Measurements from ENCODE around the gene SHFL. TPM values are rescaled to one million over a fixed set of nuclear protein-coding genes. Genes with fewer than 3 reads are reported as not detected.

Gene SHFL
- total and polyA plus RNA-seq, 2 of the 4 experiments (the other 2 are of a cell fraction) = 9.0 to 32.1 TPM

DNA sequence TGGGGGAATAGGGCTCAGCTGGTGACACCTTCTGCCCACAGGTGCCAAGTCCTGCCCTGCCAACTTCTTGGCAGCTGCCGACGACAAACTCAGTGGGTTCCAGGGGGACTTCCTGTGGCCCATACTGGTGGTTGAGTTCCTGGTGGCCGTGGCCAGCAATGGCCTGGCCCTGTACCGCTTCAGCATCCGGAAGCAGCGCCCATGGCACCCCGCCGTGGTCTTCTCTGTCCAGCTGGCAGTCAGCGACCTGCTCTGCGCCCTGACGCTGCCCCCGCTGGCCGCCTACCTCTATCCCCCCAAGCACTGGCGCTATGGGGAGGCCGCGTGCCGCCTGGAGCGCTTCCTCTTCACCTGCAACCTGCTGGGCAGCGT is 27.5 kb downstream of the SHFL start:
- H2BK120ac ChIP-seq (ENCODE audit: low read depth, low read length) = no peak overlapping the region
- no peak overlapping the region for H3K18ac ChIP-seq (ENCODE audit: low read depth, low read length)
- H4K5ac ChIP-seq (ENCODE audit: low read depth, low read length) = no peak overlapping the region
- CTCF ChIA-PET = interaction anchor here (0.6 kb wide), 2 partner anchors 74 to 128 kb away, joined by 3 to 4 read pairs; no protein-coding TSS in a partner anchor
- H3K36me3 ChIP-seq (ENCODE audit: control insufficient read depth, insufficient read depth, low read length) = peaks cover 66% of the 10 kb centered on the region
- BruUV-seq (replicated peaks) = no TSS peak
- no peaks in the 10 kb centered on the region for H3K27me3 ChIP-seq (ENCODE audit: control insufficient read depth, insufficient read depth, low read length)
- ATAC-seq (ENCODE audit: low read depth) (peak; percentile 6), DNase-seq (no peak)
- no peak overlapping the region for H4K8ac ChIP-seq (ENCODE audit: low read depth in 2 of 2, low read length in 2 of 2)
- H3K23ac ChIP-seq (ENCODE audit: low read depth, low read length) = no peak overlapping the region
- no peak overlapping the region; the same call in none of the 2 replicates for H2AK5ac ChIP-seq (ENCODE audit: low read depth, low read length)
- no peak overlapping the region for H2BK5ac ChIP-seq (ENCODE audit: low read depth, low read length, poor library complexity, severe bottlenecking)
- no peak overlapping the region for H3K9ac ChIP-seq (ENCODE audit: low read depth, low read length)
- no peaks in the 10 kb centered on the region for H3K9me1 ChIP-seq (ENCODE audit: insufficient read depth, low read length)
- H3K4ac ChIP-seq (ENCODE audit: low read depth, low read length) = no peak overlapping the region
- no peak overlapping the region for H3K4me2 ChIP-seq (ENCODE audit: low read depth, low read length)
- intact Hi-C loops (cut with micrococcal nuclease) (loop anchor here (1.0 kb wide), 1 partner anchor 182 kb away; no protein-coding TSS in a partner anchor), in situ Hi-C loops (cut with MboI; ENCODE audit: low sequenced_read_pairs) (no loop called here), dilution Hi-C loops (cut with HindIII; ENCODE audit: low sequenced_read_pairs, unreplicated experiment) (no loop called here)
- no peaks in the 10 kb centered on the region for H3K9me3 ChIP-seq (ENCODE audit: control insufficient read depth, insufficient read depth, low read length)
- peaks cover 9 to 42% of the 10 kb centered on the region in 2 experiments for H3K79me1 ChIP-seq (ENCODE audit: low read depth in 1 of 2, low read length in 2 of 2)
- no peak for TF ChIP-seq MXI1 (IDR thresholded peaks at IDR 0.05; ENCODE audit: borderline replicate concordance, low read depth, low read length)
- no peak for TF ChIP-seq CEBPB (IDR thresholded peaks at IDR 0.05; ENCODE audit: low read depth, low read length)
- no peak for TF ChIP-seq RCOR1 (IDR thresholded peaks at IDR 0.05; ENCODE audit: insufficient replicate concordance, low read length)
- TF ChIP-seq NFE2L2 (IDR thresholded peaks at IDR 0.05; ENCODE audit: low read depth, low read length) = no peak
- no peak for TF ChIP-seq CHD1 (IDR thresholded peaks at IDR 0.05; ENCODE audit: low read depth, low read length)
- no peak; the same call in 1 of the 2 replicates for TF ChIP-seq POLR2A (IDR thresholded peaks at IDR 0.05; ENCODE audit: low read depth, low read length)
- TF ChIP-seq MAFK (IDR thresholded peaks at IDR 0.05; ENCODE audit: low read depth, low read length) = no peak
- TF ChIP-seq FOS (IDR thresholded peaks at IDR 0.05; ENCODE audit: low read depth, low read length) = no peak
- TF ChIP-seq, protein P1, sequence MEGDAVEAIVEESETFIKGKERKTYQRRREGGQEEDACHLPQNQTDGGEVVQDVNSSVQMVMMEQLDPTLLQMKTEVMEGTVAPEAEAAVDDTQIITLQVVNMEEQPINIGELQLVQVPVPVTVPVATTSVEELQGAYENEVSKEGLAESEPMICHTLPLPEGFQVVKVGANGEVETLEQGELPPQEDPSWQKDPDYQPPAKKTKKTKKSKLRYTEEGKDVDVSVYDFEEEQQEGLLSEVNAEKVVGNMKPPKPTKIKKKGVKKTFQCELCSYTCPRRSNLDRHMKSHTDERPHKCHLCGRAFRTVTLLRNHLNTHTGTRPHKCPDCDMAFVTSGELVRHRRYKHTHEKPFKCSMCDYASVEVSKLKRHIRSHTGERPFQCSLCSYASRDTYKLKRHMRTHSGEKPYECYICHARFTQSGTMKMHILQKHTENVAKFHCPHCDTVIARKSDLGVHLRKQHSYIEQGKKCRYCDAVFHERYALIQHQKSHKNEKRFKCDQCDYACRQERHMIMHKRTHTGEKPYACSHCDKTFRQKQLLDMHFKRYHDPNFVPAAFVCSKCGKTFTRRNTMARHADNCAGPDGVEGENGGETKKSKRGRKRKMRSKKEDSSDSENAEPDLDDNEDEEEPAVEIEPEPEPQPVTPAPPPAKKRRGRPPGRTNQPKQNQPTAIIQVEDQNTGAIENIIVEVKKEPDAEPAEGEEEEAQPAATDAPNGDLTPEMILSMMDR (conservative IDR thresholded peaks at IDR 0.05; ENCODE audit: low read depth, low read length) = no peak
- no peak for TF ChIP-seq BHLHE40 (IDR thresholded peaks at IDR 0.05; ENCODE audit: low read depth, low read length)
- TF ChIP-seq RFX5 (IDR thresholded peaks at IDR 0.05; ENCODE audit: low read depth, low read length) = no peak
- no peak for TF ChIP-seq RAD21 (IDR thresholded peaks at IDR 0.05; ENCODE audit: low read length)
- TF ChIP-seq, protein P2, sequence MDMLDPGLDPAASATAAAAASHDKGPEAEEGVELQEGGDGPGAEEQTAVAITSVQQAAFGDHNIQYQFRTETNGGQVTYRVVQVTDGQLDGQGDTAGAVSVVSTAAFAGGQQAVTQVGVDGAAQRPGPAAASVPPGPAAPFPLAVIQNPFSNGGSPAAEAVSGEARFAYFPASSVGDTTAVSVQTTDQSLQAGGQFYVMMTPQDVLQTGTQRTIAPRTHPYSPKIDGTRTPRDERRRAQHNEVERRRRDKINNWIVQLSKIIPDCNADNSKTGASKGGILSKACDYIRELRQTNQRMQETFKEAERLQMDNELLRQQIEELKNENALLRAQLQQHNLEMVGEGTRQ (IDR thresholded peaks at IDR 0.05; ENCODE audit: low read depth, low read length) = no peak
- no peak for TF ChIP-seq MAZ (IDR thresholded peaks at IDR 0.05; ENCODE audit: borderline replicate concordance, low read depth, low read length)
- no peak for TF ChIP-seq SMC3 (IDR thresholded peaks at IDR 0.05; ENCODE audit: low read depth, low read length)
- TF ChIP-seq, protein P3, sequence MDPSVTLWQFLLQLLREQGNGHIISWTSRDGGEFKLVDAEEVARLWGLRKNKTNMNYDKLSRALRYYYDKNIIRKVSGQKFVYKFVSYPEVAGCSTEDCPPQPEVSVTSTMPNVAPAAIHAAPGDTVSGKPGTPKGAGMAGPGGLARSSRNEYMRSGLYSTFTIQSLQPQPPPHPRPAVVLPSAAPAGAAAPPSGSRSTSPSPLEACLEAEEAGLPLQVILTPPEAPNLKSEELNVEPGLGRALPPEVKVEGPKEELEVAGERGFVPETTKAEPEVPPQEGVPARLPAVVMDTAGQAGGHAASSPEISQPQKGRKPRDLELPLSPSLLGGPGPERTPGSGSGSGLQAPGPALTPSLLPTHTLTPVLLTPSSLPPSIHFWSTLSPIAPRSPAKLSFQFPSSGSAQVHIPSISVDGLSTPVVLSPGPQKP (IDR thresholded peaks at IDR 0.05; ENCODE audit: borderline replicate concordance, low read depth, low read length) = no peak
- no peak overlapping the region for H2BK20ac ChIP-seq (ENCODE audit: low read depth, low read length)
- POLR2A ChIA-PET (ENCODE audit: unreplicated experiment) = interaction anchor here (0.5 kb wide), 1 partner anchor 10 kb away, joined by 3 read pairs; no protein-coding TSS in a partner anchor
- H3K4me3 ChIP-seq (ENCODE audit: insufficient read depth, low read depth, low read length) = no peak overlapping the region
- peak overlapping the region; percentile 72 for H2AK9ac ChIP-seq (replicated peaks; ENCODE audit: low read depth, low read length, poor library complexity)
- WGBS, 2 experiments (ENCODE audit: extremely low coverage in 2 of 2, insufficient read length in 1 of 2) = 69% methylated on average over 13 of the region's 19 CpGs; no CpG with 5 or more reads in 1 of the 2 experiments
- no peak overlapping the region for H3K56ac ChIP-seq (ENCODE audit: extremely low read depth, insufficient read depth, low read length)
- no peaks in the 10 kb centered on the region for H3K4me1 ChIP-seq (ENCODE audit: control insufficient read depth, insufficient read depth, low read length)
- no peak overlapping the region for H3K14ac ChIP-seq (replicated peaks; ENCODE audit: low read depth, low read length)
- H4K20me1 ChIP-seq (ENCODE audit: insufficient read depth, low read length) = peaks cover 20% of the 10 kb centered on the region
- H2BK15ac ChIP-seq (ENCODE audit: low read depth, low read length) = no peak overlapping the region
- H2AFZ ChIP-seq (replicated peaks; ENCODE audit: low read length, poor library complexity) = no peak overlapping the region
- H3K27ac ChIP-seq (ENCODE audit: insufficient read depth, low read length) = no peak overlapping the region
- H4K91ac ChIP-seq (ENCODE audit: insufficient read depth, low read depth, low read length) = no peak overlapping the region

Measured in IMR-90 (cell line).